Peyer's patch (tissue), 4 donors: ENCODE data around the gene SLC22A2. TPM values are rescaled to one million over a fixed set of nuclear protein-coding genes. Genes with fewer than 3 reads are reported as not detected.

Experiments
- DNase-seq, 3 donors: peaks; one replicate each; pipeline ENCODE4 v3.0.0-alpha.2; 2017 to 2019
- H3K27ac ChIP-seq, 4 donors: fragments of 200-600 bp; sonication (generic); one replicate each; pipeline ENCODE4 v1.5.1; 2016 to 2019
- H3K27me3 ChIP-seq, 2 donors: fragments of 200-600 bp; sonication (generic); one replicate each; pipeline ENCODE4 v1.5.1; 2019
- H3K36me3 ChIP-seq, 3 donors: fragments of 200-600 bp; sonication (generic); one replicate each; pipeline ENCODE4 v1.5.1; 2016 to 2019
- H3K4me1 ChIP-seq, 4 donors: fragments of 200-600 bp; sonication (generic); one replicate each; pipeline ENCODE4 v1.5.1; 2016 to 2019
- H3K4me3 ChIP-seq, 4 donors: fragments of 200-600 bp; sonication (generic); 1 replicate in 3 of 4; 2 replicates in 1 of 4; pipeline ENCODE4 v1.5.1; 2016 to 2019; ENCODE audit warnings: mild to moderate bottlenecking in 1 of 4
- H3K9me3 ChIP-seq, 4 donors: fragments of 200-600 bp; sonication (generic); one replicate each; pipeline ENCODE4 v1.5.1; 2016 to 2019; ENCODE audit warnings: mild to moderate bottlenecking in 1 of 4
- POLR2A ChIP-seq, 2 donors: fragments of 450-650 bp; IDR thresholded peaks; one replicate each; pipeline ENCODE4 v1.5.1; 2017; ENCODE audit warnings: antibody characterized with exemption in 2 of 2, mild to moderate bottlenecking in 2 of 2, moderate library complexity in 2 of 2
- total RNA-seq, 4 donors: library from RNA; depleted of rRNA; stranded (reverse); fragments of >200 nt; gene quantifications; one replicate each; pipeline ENCODE4 v1.1.0, GENCODE V29; 2016
- TF ChIP-seq, protein P1 (sequence below), 6 experiments: fragments of 450-650 bp in 4 of 6; fragments of 200-600 bp in 2 of 6; sonication (generic) in 1 of 6; IDR thresholded peaks; one replicate each; pipeline ENCODE4 v1.5.1; 2017 to 2019; ENCODE audit warnings: antibody characterized with exemption in 6 of 6, mild to moderate bottlenecking in 3 of 6, moderate library complexity in 1 of 6

The SLC22A2 gene
- total RNA-seq, 4 donors from 2014 or later: not detected

DNA sequence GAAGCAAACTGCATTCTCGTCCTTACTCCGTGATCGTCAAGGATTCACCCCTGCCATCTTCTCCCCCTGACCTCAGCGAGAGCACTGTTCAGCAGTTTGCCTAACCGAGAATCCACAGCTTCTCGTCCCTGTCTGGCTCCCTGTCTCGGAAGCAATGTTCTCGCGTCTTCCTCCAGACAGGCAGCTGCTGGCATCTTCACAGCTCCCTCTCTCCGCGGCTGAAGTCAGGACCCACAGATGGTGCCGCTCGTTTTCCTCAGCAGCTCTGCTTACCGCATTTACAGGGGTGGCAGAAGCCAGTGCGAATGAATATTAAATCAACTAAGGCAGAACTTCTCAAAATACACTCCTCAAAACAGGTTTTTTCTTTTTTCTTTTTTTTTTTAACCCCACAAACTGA is 18.9 kb upstream of the SLC22A2 start:
- Histone ChIP-seq H3K27me3 (no peaks in the 10 kb centered on the region), H3K9me3 (no peaks in the 10 kb centered on the region), H3K4me1 (peaks cover 0 to 7% (median 0%) of the 10 kb centered on the region in 4 donors), H3K4me3 (no peak overlapping the region), H3K36me3 (no peaks in the 10 kb centered on the region), H3K27ac (no peak overlapping the region)
- no peak for TF ChIP-seq POLR2A (IDR thresholded peaks at IDR 0.05)
- TF ChIP-seq, protein P1, sequence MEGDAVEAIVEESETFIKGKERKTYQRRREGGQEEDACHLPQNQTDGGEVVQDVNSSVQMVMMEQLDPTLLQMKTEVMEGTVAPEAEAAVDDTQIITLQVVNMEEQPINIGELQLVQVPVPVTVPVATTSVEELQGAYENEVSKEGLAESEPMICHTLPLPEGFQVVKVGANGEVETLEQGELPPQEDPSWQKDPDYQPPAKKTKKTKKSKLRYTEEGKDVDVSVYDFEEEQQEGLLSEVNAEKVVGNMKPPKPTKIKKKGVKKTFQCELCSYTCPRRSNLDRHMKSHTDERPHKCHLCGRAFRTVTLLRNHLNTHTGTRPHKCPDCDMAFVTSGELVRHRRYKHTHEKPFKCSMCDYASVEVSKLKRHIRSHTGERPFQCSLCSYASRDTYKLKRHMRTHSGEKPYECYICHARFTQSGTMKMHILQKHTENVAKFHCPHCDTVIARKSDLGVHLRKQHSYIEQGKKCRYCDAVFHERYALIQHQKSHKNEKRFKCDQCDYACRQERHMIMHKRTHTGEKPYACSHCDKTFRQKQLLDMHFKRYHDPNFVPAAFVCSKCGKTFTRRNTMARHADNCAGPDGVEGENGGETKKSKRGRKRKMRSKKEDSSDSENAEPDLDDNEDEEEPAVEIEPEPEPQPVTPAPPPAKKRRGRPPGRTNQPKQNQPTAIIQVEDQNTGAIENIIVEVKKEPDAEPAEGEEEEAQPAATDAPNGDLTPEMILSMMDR (IDR thresholded peaks at IDR 0.05): no peak
- DNase-seq: no peak

DNA sequence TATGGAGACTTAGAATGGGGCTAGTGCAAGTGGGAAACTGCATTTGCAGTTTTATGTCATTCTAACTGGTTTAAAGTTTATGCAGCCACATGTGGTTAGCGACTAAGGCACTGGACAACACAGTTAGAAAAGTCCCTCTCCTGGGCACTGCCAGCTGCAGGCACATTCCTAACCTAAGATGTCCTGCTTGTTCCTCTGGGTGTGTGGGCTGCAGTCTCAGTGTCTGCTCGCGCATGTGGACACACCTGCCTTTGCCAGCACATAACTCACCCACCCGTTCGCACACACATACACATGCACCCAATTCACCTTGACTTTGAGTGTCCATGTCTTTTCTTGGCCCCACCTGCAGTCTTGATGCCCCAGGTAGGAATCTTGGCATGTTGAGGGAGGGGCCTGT is 18.5 kb upstream of the SLC22A2 start:
- H3K36me3 ChIP-seq: no peaks in the 10 kb centered on the region
- DNase-seq: no peak
- H3K4me1 ChIP-seq: peaks cover 0 to 7% (median 0%) of the 10 kb centered on the region in 4 donors
- H3K27ac ChIP-seq: no peak overlapping the region
- H3K9me3 ChIP-seq: no peaks in the 10 kb centered on the region
- no peak overlapping the region for H3K4me3 ChIP-seq
- no peak for TF ChIP-seq POLR2A (IDR thresholded peaks at IDR 0.05)
- TF ChIP-seq, protein P1 (IDR thresholded peaks at IDR 0.05): no peak
- H3K27me3 ChIP-seq: no peaks in the 10 kb centered on the region

DNA sequence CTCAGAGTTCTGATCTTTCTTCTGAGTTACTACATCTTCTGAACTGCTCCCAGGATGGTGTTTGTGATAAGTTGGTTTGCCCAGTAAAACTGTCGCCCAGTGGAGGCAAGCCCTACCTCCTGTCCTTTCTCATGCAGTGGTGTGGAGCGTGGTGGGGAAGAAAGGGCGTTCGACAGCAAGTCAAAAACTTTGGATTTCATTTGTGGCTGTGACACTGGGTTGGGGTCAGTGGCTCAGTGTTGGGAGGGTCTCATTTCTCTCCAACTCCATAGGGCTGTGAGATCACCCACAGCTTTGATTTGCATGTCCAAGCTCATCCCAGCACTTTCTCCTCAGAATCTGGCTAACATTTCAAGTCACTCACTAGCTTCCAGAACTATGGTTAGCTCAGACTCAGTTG is 17.5 kb upstream of the SLC22A2 start:
- peaks cover 0 to 7% (median 0%) of the 10 kb centered on the region in 4 donors for H3K4me1 ChIP-seq
- no peak for DNase-seq

DNA sequence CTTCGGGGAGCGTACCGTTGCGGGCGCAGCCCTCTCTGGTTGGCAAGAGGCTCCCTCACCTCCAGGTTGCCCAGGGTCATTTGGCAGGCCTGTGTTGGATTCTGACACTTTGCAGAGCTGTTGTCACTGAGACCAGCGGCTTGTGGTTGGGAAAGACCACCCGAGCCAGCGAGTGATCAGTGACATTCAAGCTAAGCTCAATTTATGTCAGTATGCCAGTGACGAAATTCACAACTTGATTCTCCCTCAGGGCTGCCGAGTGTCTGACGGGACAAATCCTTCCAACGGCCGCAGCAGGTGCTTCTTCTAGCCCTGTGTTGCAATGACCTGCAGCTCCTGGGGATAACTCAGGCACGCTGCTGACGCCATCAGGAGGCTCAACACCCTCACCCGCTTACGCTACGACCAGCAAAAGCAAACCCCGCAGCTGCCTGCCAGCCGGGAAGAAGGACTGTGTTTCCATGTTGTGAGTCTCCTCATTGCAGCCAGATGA is 16.9 kb upstream of the SLC22A2 start:
- H3K27ac ChIP-seq: no peak overlapping the region
- DNase-seq: no peak
- H3K36me3 ChIP-seq: no peaks in the 10 kb centered on the region
- H3K9me3 ChIP-seq: no peaks in the 10 kb centered on the region
- no peaks in the 10 kb centered on the region for H3K27me3 ChIP-seq
- peaks cover 0 to 7% (median 0%) of the 10 kb centered on the region in 4 donors for H3K4me1 ChIP-seq
- no peak overlapping the region for H3K4me3 ChIP-seq
- TF ChIP-seq, protein P1 (IDR thresholded peaks at IDR 0.05): no peak
- TF ChIP-seq POLR2A (IDR thresholded peaks at IDR 0.05): no peak

More for the DNA sequence above, 17.5 kb upstream of the SLC22A2 start:
- Histone ChIP-seq H3K27me3 (no peaks in the 10 kb centered on the region), H3K27ac (no peak overlapping the region), H3K9me3 (no peaks in the 10 kb centered on the region), H3K36me3 (no peaks in the 10 kb centered on the region), H3K4me3 (no peak overlapping the region)
- TF ChIP-seq POLR2A (IDR thresholded peaks at IDR 0.05): no peak
- TF ChIP-seq, protein P1 (IDR thresholded peaks at IDR 0.05): no peak

DNA sequence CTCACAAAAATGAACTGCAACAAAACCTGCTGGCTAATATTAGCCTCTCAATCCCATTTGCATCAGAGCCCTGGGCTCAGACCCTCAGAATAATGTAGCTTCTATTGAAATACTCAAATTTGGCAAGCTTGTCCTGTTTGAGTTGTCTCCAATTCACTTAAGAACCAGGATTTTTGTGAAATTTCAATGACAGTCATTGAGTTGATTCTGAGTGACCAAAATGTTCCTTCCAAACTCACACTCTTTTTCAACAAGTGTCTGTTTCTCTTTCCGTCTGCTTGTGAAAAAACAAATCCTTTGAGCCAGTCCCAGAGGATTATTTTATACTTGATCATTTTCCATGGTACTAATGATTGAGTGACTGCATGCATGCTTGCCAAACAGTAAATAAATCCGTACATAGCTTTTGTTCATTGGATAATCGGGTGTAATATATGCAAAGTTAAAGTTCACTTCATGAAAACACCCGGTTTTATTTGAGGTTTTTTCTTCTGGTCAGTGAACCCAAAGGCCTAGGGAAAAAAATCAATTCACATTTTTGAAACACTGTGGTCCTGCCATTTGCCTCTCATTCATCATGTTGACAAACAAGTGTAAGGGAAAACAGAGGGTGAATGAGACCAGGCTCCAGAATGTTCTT is 16.4 kb upstream of the SLC22A2 start:
- TF ChIP-seq POLR2A (IDR thresholded peaks at IDR 0.05): no peak
- TF ChIP-seq, protein P1 (IDR thresholded peaks at IDR 0.05): no peak
- peaks cover 0 to 7% (median 0%) of the 10 kb centered on the region in 4 donors for H3K4me1 ChIP-seq

More for the DNA sequence above, 16.4 kb upstream of the SLC22A2 start:
- DNase-seq: no peak
- no peaks in the 10 kb centered on the region for H3K27me3 ChIP-seq
- H3K36me3 ChIP-seq: no peaks in the 10 kb centered on the region
- H3K4me3 ChIP-seq: no peak overlapping the region
- no peaks in the 10 kb centered on the region for H3K9me3 ChIP-seq
- no peak overlapping the region for H3K27ac ChIP-seq
